H1 (cell line): Measurements from ENCODE around the gene CEACAM1. TPM values are rescaled to one million over a fixed set of nuclear protein-coding genes. Genes with fewer than 3 reads are reported as not detected.

Experiments used
- CTCF ChIA-PET: fragments of 300-600 bp; sonication (Branson Sonifier 250); formaldehyde crosslinking; loops from one replicate; lab custom pipeline; 2021; ENCODE audit not compliant: partially characterized antibody; lab: Charles Lee
- POLR2A ChIA-PET: fragments of 300-600 bp; sonication (Branson Sonifier 250); formaldehyde crosslinking; loops from one replicate; lab custom pipeline; 2021; ENCODE audit warnings: inconsistent platforms; ENCODE audit not compliant: partially characterized antibody; lab: Charles Lee
- DNase-seq, 2 experiments: peaks; one replicate each; pipeline versions ENCODE4 v3.0.0 to v3.0.0-alpha.2; 2010 to 2022; ENCODE audit warnings: low spot score in 2 of 2, low read depth in 1 of 2, mixed read lengths in 1 of 2
- FAIRE-seq: peaks from 2 replicates; lab custom pipeline; 2011; peaks lifted over from hg19 to GRCh38; lab: Jason Lieb, UNC
- H2AFZ ChIP-seq: 2 replicates; pipeline ENCODE4 v1.8.1; 2012; ENCODE audit warnings: low read length, inconsistent platforms
- H2AK5ac ChIP-seq: 2 replicates; pipeline ENCODE4 v1.6.1; 2013; ENCODE audit warnings: low read depth, low read length
- H2BK120ac ChIP-seq: replicated peaks from 2 replicates; pipeline ENCODE3; 2013; ENCODE audit warnings: low read depth, low read length, inconsistent platforms
- H2BK12ac ChIP-seq: 2 replicates; pipeline ENCODE4 v1.6.1; 2013; ENCODE audit warnings: low read depth, low read length
- H2BK15ac ChIP-seq: 2 replicates; pipeline ENCODE4 v1.6.1; 2013; ENCODE audit warnings: low read length
- H2BK20ac ChIP-seq: 2 replicates; pipeline ENCODE4 v1.6.1; 2013; ENCODE audit warnings: low read length
- H2BK5ac ChIP-seq: 2 replicates; pipeline ENCODE4 v1.6.1; 2013; ENCODE audit warnings: low read depth, low read length
- H3K14ac ChIP-seq: 2 replicates; pipeline ENCODE4 v1.6.1; 2013; ENCODE audit warnings: inconsistent platforms; ENCODE audit not compliant: insufficient read length
- H3K18ac ChIP-seq: 2 replicates; pipeline ENCODE4 v1.6.1; 2013; ENCODE audit warnings: low read length; ENCODE audit errors: extremely low read depth
- H3K23ac ChIP-seq: 2 replicates; pipeline ENCODE4 v1.6.1; 2013; ENCODE audit warnings: inconsistent platforms; ENCODE audit not compliant: insufficient read length
- H3K23me2 ChIP-seq: 2 replicates; pipeline ENCODE4 v1.6.1; 2013; ENCODE audit warnings: low read depth, low read length
- H3K27ac ChIP-seq: 2 replicates; pipeline ENCODE4 v1.6.1; 2011; ENCODE audit warnings: low read depth, low read length, inconsistent platforms
- H3K27me3 ChIP-seq, 4 experiments: replicated peaks in 1 of 4; 1 replicate in 1 of 4; 2 replicates in 3 of 4; pipeline versions ENCODE4 v1.6.1 to v1.8.1; 2011 to 2013; ENCODE audit warnings: low read length in 3 of 4, mild to moderate bottlenecking in 3 of 4, inconsistent platforms in 2 of 4, mixed read lengths in 2 of 4, moderate library complexity in 1 of 4; ENCODE audit not compliant: control insufficient read depth in 3 of 4, insufficient read depth in 3 of 4; ENCODE audit errors: extremely low read depth in 1 of 4
- H3K36me3 ChIP-seq, 4 experiments: 2 replicates each; pipeline versions ENCODE4 v1.6.1 to v1.8.1; 2011 to 2013; ENCODE audit warnings: mild to moderate bottlenecking in 4 of 4, low read length in 3 of 4, moderate library complexity in 2 of 4, control low read depth in 1 of 4, inconsistent platforms in 1 of 4; ENCODE audit not compliant: insufficient read depth in 4 of 4, control insufficient read depth in 2 of 4
- H3K4ac ChIP-seq: replicated peaks from 2 replicates; pipeline ENCODE3; 2013; ENCODE audit warnings: low read length, low read depth, mixed read lengths, inconsistent platforms; ENCODE audit not compliant: insufficient read length
- H3K4me1 ChIP-seq, 4 experiments: replicated peaks in 1 of 4; 1 replicate in 1 of 4; 2 replicates in 3 of 4; pipeline versions ENCODE4 v1.6.1 to v1.8.1; 2011 to 2013; ENCODE audit warnings: low read length in 3 of 4, inconsistent platforms in 2 of 4, mixed read lengths in 1 of 4; ENCODE audit not compliant: insufficient read depth in 4 of 4, control insufficient read depth in 3 of 4
- H3K4me2 ChIP-seq, 2 experiments: 2 replicates each; pipeline versions ENCODE4 v1.6.1 to v1.8.1; 2011 to 2013; ENCODE audit warnings: low read depth in 2 of 2, low read length in 2 of 2, control low read depth in 1 of 2, inconsistent platforms in 1 of 2, mild to moderate bottlenecking in 1 of 2; ENCODE audit not compliant: insufficient read depth in 1 of 2
- H3K4me3 ChIP-seq, 4 experiments: fragments of 200-600, 300-600 bp in 1 of 4; sonication (generic), shearing (Covaris generic), sonication (Bioruptor Twin) in 1 of 4; 2 replicates each; pipeline versions ENCODE4 v1.5.1 to v1.8.1; 2011 to 2016; ENCODE audit warnings: low read length in 4 of 4, low read depth in 3 of 4, control low read depth in 2 of 4, inconsistent platforms in 2 of 4, mild to moderate bottlenecking in 2 of 4, mixed read lengths in 1 of 4, moderate library complexity in 1 of 4; ENCODE audit not compliant: insufficient read depth in 2 of 4; ENCODE audit errors: extremely low read depth in 1 of 4
- H3K56ac ChIP-seq: replicated peaks from 2 replicates; pipeline ENCODE3; 2013; ENCODE audit warnings: low read depth, mild to moderate bottlenecking, mixed read lengths, low read length, inconsistent platforms; ENCODE audit not compliant: insufficient read length
- H3K79me1 ChIP-seq: 2 replicates; pipeline ENCODE4 v1.6.1; 2013; ENCODE audit warnings: low read depth, low read length, control low read depth
- H3K79me2 ChIP-seq, 2 experiments: 2 replicates each; pipeline versions ENCODE4 v1.6.1 to v1.8.1; 2012 to 2013; ENCODE audit warnings: low read length in 2 of 2, mild to moderate bottlenecking in 2 of 2, inconsistent platforms in 1 of 2; ENCODE audit not compliant: insufficient read depth in 2 of 2, control insufficient read depth in 1 of 2
- H3K9ac ChIP-seq, 4 experiments: replicated peaks in 1 of 4; 1 replicate in 1 of 4; 2 replicates in 3 of 4; pipeline versions ENCODE4 v1.6.1 to v1.8.1; 2011 to 2013; ENCODE audit warnings: low read depth in 3 of 4, low read length in 3 of 4, control low read depth in 2 of 4, mild to moderate bottlenecking in 2 of 4, moderate library complexity in 2 of 4, inconsistent platforms in 1 of 4; ENCODE audit errors: extremely low read depth in 1 of 4
- H3K9me3 ChIP-seq, 2 experiments: 2 replicates each; pipeline versions ENCODE4 v1.6.1 to v1.8.1; 2012 to 2013; ENCODE audit warnings: mild to moderate bottlenecking in 2 of 2, moderate library complexity in 2 of 2, control low read depth in 1 of 2, inconsistent platforms in 1 of 2, low read depth in 1 of 2, low read length in 1 of 2, mixed read lengths in 1 of 2; ENCODE audit not compliant: insufficient read depth in 2 of 2
- H4K20me1 ChIP-seq, 2 experiments: replicated peaks in 1 of 2; 2 replicates each; pipeline versions ENCODE3 to v1.8.1; 2011 to 2013; ENCODE audit warnings: inconsistent platforms in 2 of 2, low read length in 2 of 2, mild to moderate bottlenecking in 1 of 2; ENCODE audit not compliant: insufficient read depth in 2 of 2, control insufficient read depth in 1 of 2
- H4K5ac ChIP-seq: 2 replicates; pipeline ENCODE4 v1.6.1; 2013; ENCODE audit warnings: low read length, low read depth, mixed read lengths, inconsistent platforms; ENCODE audit not compliant: insufficient read length
- H4K8ac ChIP-seq: 2 replicates; pipeline ENCODE4 v1.8.0; 2013; ENCODE audit warnings: mild to moderate bottlenecking, moderate library complexity, low read length, inconsistent platforms; ENCODE audit not compliant: insufficient read depth; ENCODE audit errors: extremely low read depth
- H4K91ac ChIP-seq: replicated peaks from 2 replicates; pipeline ENCODE3; 2013; ENCODE audit warnings: low read length, mixed read lengths, inconsistent platforms; ENCODE audit not compliant: insufficient read length
- CEBPB ChIP-seq: IDR thresholded peaks from 2 replicates; pipeline ENCODE4 v1.6.1; 2012; ENCODE audit warnings: low read depth, low read length
- CTCF ChIP-seq, 3 experiments: IDR thresholded peaks; 1 replicate in 2 of 3; 2 replicates in 1 of 3; pipeline versions ENCODE4 v1.5.1 to v1.6.1; 2011; ENCODE audit warnings: low read length in 3 of 3, mild to moderate bottlenecking in 3 of 3, inconsistent platforms in 2 of 3, low read depth in 1 of 3, moderate library complexity in 1 of 3; ENCODE audit not compliant: insufficient read depth in 1 of 3; ENCODE audit errors: control extremely low read depth in 1 of 3
- EGR1 ChIP-seq: IDR thresholded peaks from 2 replicates; pipeline ENCODE4 v1.6.1; 2011; ENCODE audit warnings: low read depth, low read length, borderline replicate concordance
- JUND ChIP-seq: IDR thresholded peaks from 2 replicates; pipeline ENCODE4 v1.6.1; 2011; ENCODE audit warnings: mild to moderate bottlenecking, improper control_type of control experiment, low read length
- KDM1A ChIP-seq: fragments of 200-600, 300-600 bp; sonication (generic); IDR thresholded peaks from 2 replicates; pipeline ENCODE4 v1.7.1; 2016; ENCODE audit warnings: mild to moderate bottlenecking, low read length, borderline replicate concordance
- KDM5A ChIP-seq: fragments of 200-600 bp; IDR thresholded peaks from 2 replicates; pipeline ENCODE4 v1.7.1; 2012; ENCODE audit warnings: mild to moderate bottlenecking, low read length, inconsistent platforms, mixed read lengths
- NANOG ChIP-seq: IDR thresholded peaks from 2 replicates; pipeline ENCODE4 v1.6.1; 2011; ENCODE audit warnings: low read length, low read depth, mild to moderate bottlenecking, inconsistent platforms; ENCODE audit not compliant: insufficient read depth, poor library complexity, severe bottlenecking
- RAD21 ChIP-seq, 2 experiments: IDR thresholded peaks in 1 of 2; conservative IDR thresholded peaks in 1 of 2; 2 replicates each; pipeline ENCODE4 v1.6.1; 2011; ENCODE audit warnings: low read depth in 2 of 2, low read length in 2 of 2, improper control_type of control experiment in 1 of 2, inconsistent platforms in 1 of 2, mild to moderate bottlenecking in 1 of 2, moderate library complexity in 1 of 2
- SIN3A ChIP-seq, 2 experiments: IDR thresholded peaks in 1 of 2; conservative IDR thresholded peaks in 1 of 2; 2 replicates each; pipeline ENCODE4 v1.6.1; 2011 to 2012; ENCODE audit warnings: low read length in 2 of 2, improper control_type of control experiment in 1 of 2, low read depth in 1 of 2, mild to moderate bottlenecking in 1 of 2
- SIRT6 ChIP-seq: IDR thresholded peaks from one replicate; pipeline ENCODE4 v1.7.1; 2012; ENCODE audit warnings: low read length, inconsistent platforms
- TAF7 ChIP-seq: optimal IDR thresholded peaks from 2 replicates; pipeline ENCODE3; 2011; ENCODE audit warnings: low read depth, mild to moderate bottlenecking, inconsistent platforms, low read length, moderate library complexity, borderline replicate concordance
- WGBS, 2 experiments: shearing (Covaris generic) in 1 of 2; methylation state at CpG; one replicate each; pipeline versions ENCODE4 v1.1.6 to v1.1.7; 2013 to 2015; ENCODE audit warnings: low lambda C conversion rate in 2 of 2, mixed read lengths in 2 of 2, inconsistent platforms in 1 of 2, low coverage in 1 of 2, missing lambda C conversion rate in 1 of 2; ENCODE audit not compliant: insufficient replicate concordance in 2 of 2, insufficient coverage in 1 of 2, insufficient read length in 1 of 2; ENCODE audit errors: extremely low coverage in 1 of 2, missing lambda C conversion rate in 1 of 2; 5-methylcytosine and 5-hydroxymethylcytosine counted together
- polyA plus RNA-seq, 7 experiments: library from polyadenylated mRNA; depleted of rRNA in 3 of 7; stranded (reverse) in 5 of 7; unstranded in 2 of 7; fragments of >200 nt in 5 of 7; fragments of 200-250 nt in 2 of 7; gene quantifications; 1 replicate in 5 of 7; 2 replicates in 1 of 7; 4 replicates in 1 of 7; pipeline versions ENCODE4 v1.2.1 to v1.2.3, GENCODE V29; 2011 to 2013; ENCODE audit warnings: missing spikeins in 2 of 7, mixed read lengths in 2 of 7
- total RNA-seq: library from RNA; stranded (reverse); fragmentation: NEBNext Ultra II Directional; extraction: Animal tissue kit (Norgen Biotek cat#: 25700); gene quantifications from 2 replicates; pipeline ENCODE4 v1.2.1, GENCODE V29; 2021

CEACAM1 gene
- total and polyA plus RNA-seq, 2 of the 8 experiments (the other 6 are each of a cell fraction or from before 2014, with no cell fraction given), result 1.8 to 3.6 TPM

- Histone ChIP-seq H3K4me1 (peaks cover 4 to 12% (median 9%) of the 10 kb centered on the region in 4 experiments), H3K14ac (no peak overlapping the region), H2BK15ac (no peak overlapping the region; the same call in 1 of the 2 replicates), H4K20me1 (no peaks in the 10 kb centered on the region), H2BK5ac (no peak overlapping the region), H3K4ac (no peak overlapping the region), H3K79me1 (no peaks in the 10 kb centered on the region), H2AK5ac (no peak overlapping the region), H2BK20ac (no peak overlapping the region), H2BK120ac (no peak overlapping the region), H3K23me2 (no peaks in the 10 kb centered on the region), H2AFZ (no peak overlapping the region), H3K4me3 (no peak overlapping the region), H3K79me2 (no peaks in the 10 kb centered on the region), H3K9ac (no peak overlapping the region), H3K4me2 (no peak overlapping the region), H3K27me3 (no peaks in the 10 kb centered on the region; a peak in 4 of 7 replicates), H3K36me3 (no peaks in the 10 kb centered on the region), H3K18ac (no peak overlapping the region), H4K8ac (no peak overlapping the region; the same call in 1 of the 2 replicates), H3K9me3 (no peaks in the 10 kb centered on the region), H4K91ac (no peak overlapping the region), H3K23ac (no peak overlapping the region), H2BK12ac (no peak overlapping the region), H4K5ac (no peak overlapping the region), H3K27ac (no peak overlapping the region), H3K56ac (no peak overlapping the region)
- ChIA-PET CTCF (interaction anchor here (0.6 to 3.6 kb wide), 19 partner anchors 10 to 106 kb away, joined by 3 to 37 read pairs (median 5); partner anchors contain the start of gene CEACAM1), POLR2A (no interaction called here)
- DNase-seq (no peak), FAIRE-seq (no peak)
- WGBS, 2 experiments, result 87% methylated on average over 2 of the region's 2 CpGs; no CpG with 5 or more reads in 1 of the 2 experiments
- no peak for TF ChIP-seq KDM1A
- no peak for TF ChIP-seq SIRT6
- TF ChIP-seq KDM5A, result no peak
- no peak for TF ChIP-seq CEBPB
- no peak for TF ChIP-seq SIN3A (conservative IDR thresholded peaks at IDR 0.05 in 1 of 2, IDR thresholded peaks at IDR 0.05 in 1 of 2; ENCODE audit: low read depth in 1 of 2, low read length in 2 of 2)
- no peak for TF ChIP-seq JUND
- TF ChIP-seq CTCF (IDR thresholded peaks at IDR 0.05; ENCODE audit: control extremely low read depth in 1 of 3, insufficient read depth in 1 of 3, low read depth in 1 of 3, low read length in 3 of 3), result peak; percentile 48 to 58 (median 54)
- TF ChIP-seq NANOG, result no peak
- TF ChIP-seq TAF7, result no peak
- peak; percentile 40 to 58; a peak in 3 of 4 replicates for TF ChIP-seq RAD21 (IDR thresholded peaks at IDR 0.05 in 1 of 2, conservative IDR thresholded peaks at IDR 0.05 in 1 of 2; ENCODE audit: low read depth in 2 of 2, low read length in 2 of 2)
- TF ChIP-seq EGR1, result no peak
Measured at GRCh38 chr19:42542791-42543190, 14.5 kb upstream of the CEACAM1 start.
